PFSK-1 (cell line): ENCODE data around the gene CFAP61.

Experiments
- POLR2AphosphoS5 ChIP-seq: IDR thresholded peaks from 2 replicates; pipeline ENCODE4 v1.6.1; 2012; ENCODE audit warnings: low read depth, mild to moderate bottlenecking, control low read depth, low read length, moderate library complexity
- TAF1 ChIP-seq: IDR thresholded peaks from 2 replicates; pipeline ENCODE4 v1.6.1; 2012; ENCODE audit warnings: low read length, control low read depth, borderline replicate concordance; ENCODE audit not compliant: insufficient read depth
- TF ChIP-seq, protein P1 (sequence below), 2 experiments: IDR thresholded peaks; 2 replicates each; pipeline versions ENCODE4 v1.6.1 to v1.8.0; 2011 to 2012; ENCODE audit warnings: low read depth in 2 of 2, low read length in 2 of 2, control low read depth in 1 of 2, inconsistent platforms in 1 of 2, mild to moderate bottlenecking in 1 of 2, moderate library complexity in 1 of 2; ENCODE audit not compliant: insufficient read depth in 1 of 2

GRCh38 chr20:20230741-20231140 is 178.4 kb downstream of the CFAP61 start:
- no peak for TF ChIP-seq POLR2AphosphoS5
- no peak for TF ChIP-seq TAF1
- TF ChIP-seq, protein P1, sequence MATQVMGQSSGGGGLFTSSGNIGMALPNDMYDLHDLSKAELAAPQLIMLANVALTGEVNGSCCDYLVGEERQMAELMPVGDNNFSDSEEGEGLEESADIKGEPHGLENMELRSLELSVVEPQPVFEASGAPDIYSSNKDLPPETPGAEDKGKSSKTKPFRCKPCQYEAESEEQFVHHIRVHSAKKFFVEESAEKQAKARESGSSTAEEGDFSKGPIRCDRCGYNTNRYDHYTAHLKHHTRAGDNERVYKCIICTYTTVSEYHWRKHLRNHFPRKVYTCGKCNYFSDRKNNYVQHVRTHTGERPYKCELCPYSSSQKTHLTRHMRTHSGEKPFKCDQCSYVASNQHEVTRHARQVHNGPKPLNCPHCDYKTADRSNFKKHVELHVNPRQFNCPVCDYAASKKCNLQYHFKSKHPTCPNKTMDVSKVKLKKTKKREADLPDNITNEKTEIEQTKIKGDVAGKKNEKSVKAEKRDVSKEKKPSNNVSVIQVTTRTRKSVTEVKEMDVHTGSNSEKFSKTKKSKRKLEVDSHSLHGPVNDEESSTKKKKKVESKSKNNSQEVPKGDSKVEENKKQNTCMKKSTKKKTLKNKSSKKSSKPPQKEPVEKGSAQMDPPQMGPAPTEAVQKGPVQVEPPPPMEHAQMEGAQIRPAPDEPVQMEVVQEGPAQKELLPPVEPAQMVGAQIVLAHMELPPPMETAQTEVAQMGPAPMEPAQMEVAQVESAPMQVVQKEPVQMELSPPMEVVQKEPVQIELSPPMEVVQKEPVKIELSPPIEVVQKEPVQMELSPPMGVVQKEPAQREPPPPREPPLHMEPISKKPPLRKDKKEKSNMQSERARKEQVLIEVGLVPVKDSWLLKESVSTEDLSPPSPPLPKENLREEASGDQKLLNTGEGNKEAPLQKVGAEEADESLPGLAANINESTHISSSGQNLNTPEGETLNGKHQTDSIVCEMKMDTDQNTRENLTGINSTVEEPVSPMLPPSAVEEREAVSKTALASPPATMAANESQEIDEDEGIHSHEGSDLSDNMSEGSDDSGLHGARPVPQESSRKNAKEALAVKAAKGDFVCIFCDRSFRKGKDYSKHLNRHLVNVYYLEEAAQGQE (IDR thresholded peaks at IDR 0.05; ENCODE audit: insufficient read depth in 1 of 2, low read depth in 2 of 2, low read length in 2 of 2) = no peak
